ENCODE results near the gene SGCD. TPM values are rescaled to one million over a fixed set of nuclear protein-coding genes. Genes with fewer than 3 reads are reported as not detected.

Gene SGCD
- total and polyA plus RNA-seq, 11 donors = 17.4 to 150 (median 76.9) TPM

GRCh38 chr5:156590978-156591377 lies 264.0 kb downstream of the SGCD start:
- H3K9me3 ChIP-seq = peaks cover 0 to 6% (median 0%) of the 10 kb centered on the region in 12 donors
- intact Hi-C loops (cut with DNase I) = loop anchor here in 1 of 10 donors (10.0 kb wide), 2 partner anchors 164 to 224 kb away; no protein-coding TSS in a partner anchor
- H3K4me1 ChIP-seq = peaks cover 0 to 46% (median 12%) of the 10 kb centered on the region in 12 donors
- H3K27ac ChIP-seq = peak overlapping the region in 2 of 12 donors; percentile 13 to 21
- peaks cover 0 to 5% (median 0%) of the 10 kb centered on the region in 9 donors for H3K36me3 ChIP-seq
- no peak for DNase-seq
- H3K4me3 ChIP-seq = no peak overlapping the region
- no peaks in the 10 kb centered on the region for H3K27me3 ChIP-seq
- TF ChIP-seq POLR2A (IDR thresholded peaks at IDR 0.05) (no peak), CTCF (IDR thresholded peaks at IDR 0.05) (no peak)
- ATAC-seq = no peak

GRCh38 chr5:156591631-156592030 lies 264.7 kb downstream of the SGCD start:
- no peak overlapping the region for H3K4me3 ChIP-seq
- ATAC-seq (no peak), DNase-seq (no peak)
- no peak for TF ChIP-seq POLR2A (IDR thresholded peaks at IDR 0.05)
- TF ChIP-seq CTCF (IDR thresholded peaks at IDR 0.05) = no peak
- intact Hi-C loops (cut with DNase I) = loop anchor here in 1 of 10 donors (10.0 kb wide), 2 partner anchors 163 to 223 kb away; no protein-coding TSS in a partner anchor
- peaks cover 0 to 6% (median 0%) of the 10 kb centered on the region in 12 donors for H3K9me3 ChIP-seq
- peak overlapping the region in 2 of 12 donors; percentile 13 to 21 for H3K27ac ChIP-seq
- H3K4me1 ChIP-seq = peaks cover 0 to 43% (median 15%) of the 10 kb centered on the region in 12 donors
- peaks cover 0 to 5% (median 0%) of the 10 kb centered on the region in 9 donors for H3K36me3 ChIP-seq
- H3K27me3 ChIP-seq = no peaks in the 10 kb centered on the region

GRCh38 chr5:156593546-156593945 lies 266.6 kb downstream of the SGCD start:
- Histone ChIP-seq H3K9me3 (peaks cover 0 to 6% (median 0%) of the 10 kb centered on the region in 12 donors), H3K27me3 (no peaks in the 10 kb centered on the region), H3K27ac (peak overlapping the region in 2 of 12 donors; percentile 86 to 88), H3K4me3 (no peak overlapping the region), H3K4me1 (peaks cover 0 to 26% (median 9%) of the 10 kb centered on the region in 12 donors), H3K36me3 (peaks cover 0 to 5% (median 0%) of the 10 kb centered on the region in 9 donors)
- intact Hi-C loops (cut with DNase I) = loop anchor here in 1 of 10 donors (10.0 kb wide), 2 partner anchors 161 to 221 kb away; no protein-coding TSS in a partner anchor
- WGBS, 4 donors = 58 to 68% (median 62%) methylated on average over 1 of the region's 1 CpG
- no peak for ATAC-seq
- no peak for DNase-seq
- TF ChIP-seq POLR2A (IDR thresholded peaks at IDR 0.05) (no peak), CTCF (IDR thresholded peaks at IDR 0.05) (no peak)

- H3K4me1 ChIP-seq = peaks cover 0 to 27% (median 9%) of the 10 kb centered on the region in 12 donors
- H3K9me3 ChIP-seq = peaks cover 0 to 6% (median 0%) of the 10 kb centered on the region in 12 donors
- no peaks in the 10 kb centered on the region for H3K27me3 ChIP-seq
- H3K27ac ChIP-seq = peak overlapping the region in 10 of 12 donors; percentile 52 to 88 (median 78)
- ATAC-seq = no peak
- TF ChIP-seq CTCF (IDR thresholded peaks at IDR 0.05) (no peak), POLR2A (IDR thresholded peaks at IDR 0.05) (no peak)
- no peak for DNase-seq
- peaks cover 0 to 5% (median 0%) of the 10 kb centered on the region in 9 donors for H3K36me3 ChIP-seq
- intact Hi-C loops (cut with DNase I) = loop anchor here in 2 of 10 donors (2.0 to 10.0 kb wide), 3 partner anchors 160 to 268 kb away; partner anchors contain the start of gene SGCD (in 1 of the 2)
- 50 to 81% (median 68%) methylated on average over 1 of the region's 1 CpG for WGBS, 4 donors
- no peak overlapping the region for H3K4me3 ChIP-seq
Observed at GRCh38 chr5:156594406-156594805, 267.4 kb downstream of the SGCD start.

All from heart left ventricle (tissue), 16 donors.